Fibroblast of the conjunctiva (primary cell): ENCODE measurements around the gene CTNNA1.
"Not testable (repeated sequence)": the region's sequence is repeated elsewhere in the genome, so short reads cannot be mapped to it uniquely, and the experiment has no call there.

Experiments used
- DNase-seq: peaks from one replicate; pipeline ENCODE4 v3.0.0-alpha.2; 2010; ENCODE audit warnings: low read depth

The CTNNA1 gene

GRCh38 chr5:138724470-138725146 is 28.6 kb upstream of the CTNNA1 start:
- peak; percentile 30 for DNase-seq

GRCh38 chr5:138725153-138725817 is 27.9 kb upstream of the CTNNA1 start:
- DNase-seq: peak; percentile 46

- DNase-seq: no peak
Observed at GRCh38 chr5:138725818-138726416, 27.3 kb upstream of the CTNNA1 start.

GRCh38 chr5:138726848-138727247 is 26.4 kb upstream of the CTNNA1 start:
- no peak for DNase-seq

GRCh38 chr5:138730496-138730895 is 22.7 kb upstream of the CTNNA1 start:
- DNase-seq: not testable (repeated sequence)

GRCh38 chr5:138732466-138732865 is 20.8 kb upstream of the CTNNA1 start:
- DNase-seq: no peak

GRCh38 chr5:138732933-138733332 is 20.3 kb upstream of the CTNNA1 start:
- DNase-seq: no peak

- no peak for DNase-seq
Observed at GRCh38 chr5:138733509-138733908, 19.7 kb upstream of the CTNNA1 start.

- DNase-seq: no peak
Observed at GRCh38 chr5:138736293-138736692, 16.9 kb upstream of the CTNNA1 start.

- DNase-seq: no peak
Observed at GRCh38 chr5:138737494-138738265, 15.5 kb upstream of the CTNNA1 start.

- no peak for DNase-seq
Observed at GRCh38 chr5:138738399-138738798, 14.8 kb upstream of the CTNNA1 start.

GRCh38 chr5:138739938-138740337 is 13.3 kb upstream of the CTNNA1 start:
- DNase-seq: no peak

- no peak for DNase-seq
Observed at GRCh38 chr5:138743484-138743883, 9.7 kb upstream of the CTNNA1 start.

GRCh38 chr5:138745268-138745667 is 8.0 kb upstream of the CTNNA1 start:
- no peak for DNase-seq

GRCh38 chr5:138748630-138749081 is 4.6 kb upstream of the CTNNA1 start:
- no peak for DNase-seq

- not testable (repeated sequence) for DNase-seq
Observed at GRCh38 chr5:138751344-138751743, 1.9 kb upstream of the CTNNA1 start.

GRCh38 chr5:138752341-138752950 is 779 bp upstream of the CTNNA1 start:
- peak; percentile 29 for DNase-seq

- DNase-seq: peak; percentile 89
Observed at GRCh38 chr5:138753794-138754698, 821 bp downstream of the CTNNA1 start.

- no peak for DNase-seq
Observed at GRCh38 chr5:138754699-138755057, 1.5 kb downstream of the CTNNA1 start.

- DNase-seq: no peak
Observed at GRCh38 chr5:138755084-138755748, 2.0 kb downstream of the CTNNA1 start.
